CD14-positive monocyte (primary cell): ENCODE data around the gene SMIM29. TPM values are rescaled to one million over a fixed set of nuclear protein-coding genes. Genes with fewer than 3 reads are reported as not detected.

ENCODE experiments used
- DNase-seq, 3 donors: peaks; one replicate each; pipeline ENCODE4 v3.0.0-alpha.2; 2011 to 2022
- H2AFZ ChIP-seq: 2 replicates; pipeline ENCODE4 v1.6.0; 2012; ENCODE audit warnings: mild to moderate bottlenecking, low read depth, low read length, inconsistent platforms; ENCODE audit not compliant: insufficient read depth, poor library complexity, severe bottlenecking
- H3K27ac ChIP-seq, 2 donors: 1 replicate in 1 of 2; 2 replicates in 1 of 2; pipeline ENCODE4 v1.5.1; 2012 to 2013; ENCODE audit warnings: low read length in 2 of 2, control low read depth in 1 of 2, inconsistent platforms in 1 of 2, low read depth in 1 of 2, mild to moderate bottlenecking in 1 of 2
- H3K27me3 ChIP-seq, 2 donors: one replicate each; pipeline versions ENCODE4 v1.6.0 to v1.6.1; 2011 to 2013; ENCODE audit warnings: low read length in 2 of 2; ENCODE audit not compliant: control insufficient read depth in 2 of 2, insufficient read depth in 2 of 2
- H3K36me3 ChIP-seq, 2 donors: replicated peaks in 1 of 2; 1 replicate in 1 of 2; 2 replicates in 1 of 2; pipeline versions ENCODE4 v1.5.1 to v1.6.1; 2012 to 2013; ENCODE audit warnings: low read length in 2 of 2, control low read depth in 1 of 2, inconsistent platforms in 1 of 2, mild to moderate bottlenecking in 1 of 2; ENCODE audit not compliant: insufficient read depth in 2 of 2, control insufficient read depth in 1 of 2
- H3K4me1 ChIP-seq, 2 donors: 1 replicate in 1 of 2; 2 replicates in 1 of 2; pipeline versions ENCODE4 v1.5.1 to v1.6.1; 2012 to 2013; ENCODE audit warnings: low read length in 2 of 2, control low read depth in 1 of 2, inconsistent platforms in 1 of 2, mild to moderate bottlenecking in 1 of 2, moderate library complexity in 1 of 2; ENCODE audit not compliant: insufficient read depth in 2 of 2, control insufficient read depth in 1 of 2
- H3K4me2 ChIP-seq: replicated peaks from 2 replicates; pipeline ENCODE3; 2012; ENCODE audit warnings: low read length, moderate library complexity, mild to moderate bottlenecking; ENCODE audit not compliant: poor library complexity, severe bottlenecking; ENCODE audit errors: extremely low read depth
- H3K4me3 ChIP-seq, 3 experiments: fragments of 200-600 bp in 1 of 3; sonication (generic) in 1 of 3; replicated peaks in 1 of 3; 1 replicate in 2 of 3; 2 replicates in 1 of 3; pipeline ENCODE4 v1.5.1; 2011 to 2013; ENCODE audit warnings: low read length in 3 of 3, mild to moderate bottlenecking in 3 of 3, control low read depth in 2 of 3, low read depth in 2 of 3, inconsistent platforms in 1 of 3, moderate library complexity in 1 of 3
- H3K79me2 ChIP-seq: 2 replicates; pipeline ENCODE4 v1.6.0; 2012; ENCODE audit warnings: mild to moderate bottlenecking, control low read depth, inconsistent platforms, low read length, moderate library complexity; ENCODE audit not compliant: insufficient read depth
- H3K9ac ChIP-seq: 2 replicates; pipeline ENCODE4 v1.6.0; 2017; ENCODE audit warnings: low read length, mild to moderate bottlenecking; ENCODE audit not compliant: insufficient read depth, poor library complexity, severe bottlenecking
- H3K9me3 ChIP-seq, 2 donors: replicated peaks in 1 of 2; 1 replicate in 1 of 2; 2 replicates in 1 of 2; pipeline versions ENCODE4 v1.5.1 to v1.6.1; 2012 to 2013; ENCODE audit warnings: low read length in 2 of 2, control low read depth in 1 of 2; ENCODE audit not compliant: control insufficient read depth in 1 of 2, insufficient read depth in 1 of 2
- H4K20me1 ChIP-seq: 2 replicates; pipeline ENCODE4 v1.6.0; 2012; ENCODE audit warnings: mild to moderate bottlenecking, low read length, control low read depth, moderate library complexity; ENCODE audit not compliant: insufficient read depth
- H3K27ac Mint-ChIP-seq, 7 donors: one replicate each; pipeline ENCODE4 v1.8.0; 2020; ENCODE audit warnings: mild to moderate bottlenecking in 7 of 7, mixed read lengths in 7 of 7, moderate library complexity in 6 of 7, inconsistent platforms in 2 of 7
- H3K27me3 Mint-ChIP-seq, 3 donors: one replicate each; pipeline ENCODE4 v1.8.0; 2021 to 2022; ENCODE audit warnings: low read depth in 3 of 3, mild to moderate bottlenecking in 3 of 3, mixed read lengths in 3 of 3, moderate library complexity in 3 of 3, inconsistent platforms in 1 of 3
- H3K36me3 Mint-ChIP-seq, 2 donors: one replicate each; pipeline ENCODE4 v1.8.0; 2020; ENCODE audit warnings: mixed read lengths in 2 of 2, inconsistent platforms in 1 of 2, mild to moderate bottlenecking in 1 of 2
- H3K4me1 Mint-ChIP-seq: one replicate; pipeline ENCODE4 v1.8.0; 2020; ENCODE audit warnings: mild to moderate bottlenecking, mixed read lengths
- H3K4me3 Mint-ChIP-seq, 2 donors: one replicate each; pipeline ENCODE4 v1.8.0; 2020; ENCODE audit warnings: mild to moderate bottlenecking in 2 of 2, mixed read lengths in 2 of 2, moderate library complexity in 1 of 2
- H3K9me3 Mint-ChIP-seq, 7 donors: one replicate each; pipeline ENCODE4 v1.8.0; 2020 to 2022; ENCODE audit warnings: mixed read lengths in 7 of 7, mild to moderate bottlenecking in 6 of 7, moderate library complexity in 6 of 7, inconsistent platforms in 2 of 7
- WGBS: methylation state at CpG from one replicate; pipeline ENCODE4 v1.1.5; 2013; ENCODE audit warnings: missing lambda C conversion rate; ENCODE audit not compliant: insufficient coverage; 5-methylcytosine and 5-hydroxymethylcytosine counted together
- intact Hi-C, 2 donors: fragments of 100-400 bp; cut with micrococcal nuclease; formaldehyde crosslinking; loops; one replicate each; pipeline versions ENCODE4 v1.15.0 to v1.15.1; 2023
- polyA plus RNA-seq, 3 donors: library from polyadenylated mRNA; depleted of rRNA in 1 of 3; unstranded in 2 of 3; stranded (reverse) in 1 of 3; fragments of 300-500 nt in 2 of 3; fragments of >200 nt in 1 of 3; fragmentation: Illumina TruSeq in 2 of 3; gene quantifications; 1 replicate in 2 of 3; 2 replicates in 1 of 3; pipeline ENCODE4 v1.2.3, GENCODE V29; 2012 to 2021
- TF ChIP-seq, protein P1 (sequence below): fragments of 200-600 bp; IDR thresholded peaks from one replicate; pipeline ENCODE4 v1.8.0; 2022; ENCODE audit warnings: antibody characterized with exemption, mild to moderate bottlenecking

The SMIM29 gene
- polyA plus RNA-seq, 3 donors = 57.2 to 66.7 (median 60.5) TPM

DNA sequence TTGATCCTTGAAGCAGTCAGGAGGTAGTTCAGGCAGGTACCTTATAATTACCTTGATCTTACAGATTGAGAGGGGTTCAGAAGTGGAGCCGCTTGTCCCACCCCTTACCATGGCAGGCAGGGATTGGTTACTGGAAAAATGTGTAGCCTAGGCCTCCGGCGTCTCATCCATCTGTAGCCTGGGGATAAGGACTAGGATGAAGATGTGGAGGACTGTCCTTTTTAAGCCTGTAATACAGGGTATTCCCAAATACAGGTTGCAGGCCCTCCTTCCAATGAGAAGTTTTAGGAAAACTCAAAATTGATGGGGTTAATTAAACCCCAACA is 9.3 kb downstream of the SMIM29 start:
- Histone ChIP-seq H4K20me1 (peaks cover 58% of the 10 kb centered on the region), H3K4me3 (no peak overlapping the region), H3K9ac (no peak overlapping the region), H3K27me3 (no peaks in the 10 kb centered on the region), H3K9me3 (no peaks in the 10 kb centered on the region), H2AFZ (no peak overlapping the region), H3K27ac (no peak overlapping the region), H3K4me2 (no peak overlapping the region), H3K79me2 (peaks cover 30% of the 10 kb centered on the region), H3K36me3 (peaks cover 23 to 35% of the 10 kb centered on the region in 2 donors), H3K4me1 (peaks cover 27 to 45% of the 10 kb centered on the region in 2 donors)
- TF ChIP-seq, protein P1, sequence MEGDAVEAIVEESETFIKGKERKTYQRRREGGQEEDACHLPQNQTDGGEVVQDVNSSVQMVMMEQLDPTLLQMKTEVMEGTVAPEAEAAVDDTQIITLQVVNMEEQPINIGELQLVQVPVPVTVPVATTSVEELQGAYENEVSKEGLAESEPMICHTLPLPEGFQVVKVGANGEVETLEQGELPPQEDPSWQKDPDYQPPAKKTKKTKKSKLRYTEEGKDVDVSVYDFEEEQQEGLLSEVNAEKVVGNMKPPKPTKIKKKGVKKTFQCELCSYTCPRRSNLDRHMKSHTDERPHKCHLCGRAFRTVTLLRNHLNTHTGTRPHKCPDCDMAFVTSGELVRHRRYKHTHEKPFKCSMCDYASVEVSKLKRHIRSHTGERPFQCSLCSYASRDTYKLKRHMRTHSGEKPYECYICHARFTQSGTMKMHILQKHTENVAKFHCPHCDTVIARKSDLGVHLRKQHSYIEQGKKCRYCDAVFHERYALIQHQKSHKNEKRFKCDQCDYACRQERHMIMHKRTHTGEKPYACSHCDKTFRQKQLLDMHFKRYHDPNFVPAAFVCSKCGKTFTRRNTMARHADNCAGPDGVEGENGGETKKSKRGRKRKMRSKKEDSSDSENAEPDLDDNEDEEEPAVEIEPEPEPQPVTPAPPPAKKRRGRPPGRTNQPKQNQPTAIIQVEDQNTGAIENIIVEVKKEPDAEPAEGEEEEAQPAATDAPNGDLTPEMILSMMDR = no peak
- H3K27ac Mint-ChIP-seq = no peak overlapping the region
- peaks cover 40 to 51% of the 10 kb centered on the region in 2 donors for H3K36me3 Mint-ChIP-seq
- no peaks in the 10 kb centered on the region for H3K27me3 Mint-ChIP-seq
- peaks cover 43% of the 10 kb centered on the region for H3K4me1 Mint-ChIP-seq
- no peak for DNase-seq
- 100% methylated on average over 1 of the region's 3 CpGs for WGBS
- H3K4me3 Mint-ChIP-seq = no peak overlapping the region
- intact Hi-C loops = no loop called here
- H3K9me3 Mint-ChIP-seq = no peaks in the 10 kb centered on the region

GRCh38 chr6:34238585-34239499 is 10.0 kb downstream of the SMIM29 start:
- no peaks in the 10 kb centered on the region for H3K27me3 ChIP-seq
- H3K9me3 ChIP-seq = no peaks in the 10 kb centered on the region
- H3K4me1 ChIP-seq = peaks cover 21 to 39% of the 10 kb centered on the region in 2 donors
- no peak overlapping the region for H2AFZ ChIP-seq
- 77% methylated on average over 12 of the region's 14 CpGs for WGBS
- Mint-ChIP-seq H3K27me3 (peaks cover 0 to 1% (median 0%) of the 10 kb centered on the region in 3 donors), H3K4me3 (peak overlapping the region; percentile 75 to 87), H3K36me3 (peaks cover 39 to 51% of the 10 kb centered on the region in 2 donors), H3K27ac (peak overlapping the region in 6 of 7 donors; percentile 30 to 87 (median 72)), H3K9me3 (no peaks in the 10 kb centered on the region), H3K4me1 (peaks cover 40% of the 10 kb centered on the region)
- peak overlapping the region; percentile 77 for H3K4me2 ChIP-seq
- H3K79me2 ChIP-seq = peaks cover 30% of the 10 kb centered on the region
- H4K20me1 ChIP-seq = peaks cover 52% of the 10 kb centered on the region
- intact Hi-C loops = no loop called here
- H3K36me3 ChIP-seq = peaks cover 23 to 35% of the 10 kb centered on the region in 2 donors
- peak overlapping the region; percentile 86 for H3K9ac ChIP-seq
- DNase-seq = no peak
- H3K27ac ChIP-seq = no peak overlapping the region
- TF ChIP-seq, protein P1 = no peak
- peak overlapping the region; percentile 37 to 90 (median 79) for H3K4me3 ChIP-seq
